ENCODE data around the gene ITGA2. TPM values are rescaled to one million over a fixed set of nuclear protein-coding genes. Genes with fewer than 3 reads are reported as not detected.

Gene ITGA2
- total RNA-seq, 4 donors from 2014 or later, result 1.5 to 10.1 (median 8.7) TPM

DNA sequence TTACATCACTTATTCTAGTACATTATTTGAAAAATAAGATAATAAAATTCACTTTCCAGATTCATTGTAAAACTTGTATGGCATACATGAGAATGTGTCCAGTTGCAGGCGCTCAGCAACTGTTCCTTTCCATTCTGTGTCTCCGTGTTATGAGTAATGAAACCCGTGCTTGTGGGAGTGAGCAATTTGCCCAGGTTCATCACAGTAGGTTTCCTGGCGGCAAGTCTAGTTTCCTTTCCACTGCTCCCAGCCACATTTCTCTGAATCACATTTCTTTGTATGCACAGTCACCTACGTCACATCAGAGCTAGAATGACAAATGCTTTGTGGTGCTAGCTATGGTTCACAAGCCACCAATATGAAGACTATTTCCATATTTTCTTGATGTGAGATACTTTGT lies 80.5 kb downstream of the ITGA2 start:
- H3K27me3 ChIP-seq, result no peaks in the 10 kb centered on the region
- DNase-seq, result no peak
- H3K4me1 ChIP-seq, result no peaks in the 10 kb centered on the region
- H3K27ac ChIP-seq, result no peak overlapping the region
- no peak overlapping the region for H3K4me3 ChIP-seq
- no peak for TF ChIP-seq EP300 (IDR thresholded peaks at IDR 0.05; ENCODE audit: low read depth)
- TF ChIP-seq, protein P1, sequence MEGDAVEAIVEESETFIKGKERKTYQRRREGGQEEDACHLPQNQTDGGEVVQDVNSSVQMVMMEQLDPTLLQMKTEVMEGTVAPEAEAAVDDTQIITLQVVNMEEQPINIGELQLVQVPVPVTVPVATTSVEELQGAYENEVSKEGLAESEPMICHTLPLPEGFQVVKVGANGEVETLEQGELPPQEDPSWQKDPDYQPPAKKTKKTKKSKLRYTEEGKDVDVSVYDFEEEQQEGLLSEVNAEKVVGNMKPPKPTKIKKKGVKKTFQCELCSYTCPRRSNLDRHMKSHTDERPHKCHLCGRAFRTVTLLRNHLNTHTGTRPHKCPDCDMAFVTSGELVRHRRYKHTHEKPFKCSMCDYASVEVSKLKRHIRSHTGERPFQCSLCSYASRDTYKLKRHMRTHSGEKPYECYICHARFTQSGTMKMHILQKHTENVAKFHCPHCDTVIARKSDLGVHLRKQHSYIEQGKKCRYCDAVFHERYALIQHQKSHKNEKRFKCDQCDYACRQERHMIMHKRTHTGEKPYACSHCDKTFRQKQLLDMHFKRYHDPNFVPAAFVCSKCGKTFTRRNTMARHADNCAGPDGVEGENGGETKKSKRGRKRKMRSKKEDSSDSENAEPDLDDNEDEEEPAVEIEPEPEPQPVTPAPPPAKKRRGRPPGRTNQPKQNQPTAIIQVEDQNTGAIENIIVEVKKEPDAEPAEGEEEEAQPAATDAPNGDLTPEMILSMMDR (IDR thresholded peaks at IDR 0.05), result no peak
- no peak for TF ChIP-seq POLR2AphosphoS5 (IDR thresholded peaks at IDR 0.05)
- no peak for TF ChIP-seq POLR2A (IDR thresholded peaks at IDR 0.05)
- 82 to 86% methylated on average over 5 of the region's 5 CpGs for WGBS, 2 donors (ENCODE audit: low coverage in 1 of 2)
- in situ Hi-C loops (cut with MboI; ENCODE audit: low pct_ligation_motif_present in 1 of 4, low pct_unique_long_range_greater_than_20kb in 1 of 4, low sequenced_read_pairs in 3 of 4), result no loop called here
- H3K9me3 ChIP-seq, result no peaks in the 10 kb centered on the region
- intact Hi-C loops (cut with DNase I; ENCODE audit: low total_unique reads), result no loop called here
- H3K36me3 ChIP-seq, result peaks cover 0 to 13% (median 0%) of the 10 kb centered on the region in 4 donors

DNA sequence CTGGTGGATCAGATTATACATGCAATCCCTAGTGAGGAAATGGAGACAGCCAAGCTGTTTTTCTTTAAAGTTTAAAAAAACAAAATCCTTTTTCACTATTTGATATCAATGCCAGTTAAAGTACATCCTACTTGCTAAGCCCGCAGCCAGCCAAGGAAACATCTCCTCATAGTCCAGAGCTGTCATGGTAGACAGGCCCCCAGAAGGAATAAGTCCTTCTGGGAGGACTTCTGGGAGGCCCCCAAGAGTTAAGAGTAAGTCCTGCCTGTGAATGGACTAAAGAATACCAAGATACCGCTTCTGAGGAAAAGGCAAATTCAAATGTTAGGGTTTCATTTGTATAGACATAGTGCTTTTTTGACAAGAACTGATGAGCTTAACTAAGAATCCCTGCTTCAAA lies 82.1 kb downstream of the ITGA2 start:
- in situ Hi-C loops (cut with MboI; ENCODE audit: low pct_ligation_motif_present in 1 of 4, low pct_unique_long_range_greater_than_20kb in 1 of 4, low sequenced_read_pairs in 3 of 4), result no loop called here
- intact Hi-C loops (cut with DNase I; ENCODE audit: low total_unique reads), result no loop called here
- 88 to 100% methylated on average over 2 of the region's 2 CpGs for WGBS, 2 donors (ENCODE audit: low coverage in 1 of 2)
- no peak overlapping the region for H3K27ac ChIP-seq
- no peak for TF ChIP-seq EP300 (IDR thresholded peaks at IDR 0.05; ENCODE audit: low read depth)
- TF ChIP-seq, protein P1 (IDR thresholded peaks at IDR 0.05), result no peak
- TF ChIP-seq POLR2A (IDR thresholded peaks at IDR 0.05), result no peak
- no peak for TF ChIP-seq POLR2AphosphoS5 (IDR thresholded peaks at IDR 0.05)
- H3K36me3 ChIP-seq, result peaks cover 0 to 13% (median 0%) of the 10 kb centered on the region in 4 donors
- no peaks in the 10 kb centered on the region for H3K27me3 ChIP-seq
- no peak overlapping the region for H3K4me3 ChIP-seq
- no peak for DNase-seq
- H3K9me3 ChIP-seq, result no peaks in the 10 kb centered on the region
- H3K4me1 ChIP-seq, result no peaks in the 10 kb centered on the region

DNA sequence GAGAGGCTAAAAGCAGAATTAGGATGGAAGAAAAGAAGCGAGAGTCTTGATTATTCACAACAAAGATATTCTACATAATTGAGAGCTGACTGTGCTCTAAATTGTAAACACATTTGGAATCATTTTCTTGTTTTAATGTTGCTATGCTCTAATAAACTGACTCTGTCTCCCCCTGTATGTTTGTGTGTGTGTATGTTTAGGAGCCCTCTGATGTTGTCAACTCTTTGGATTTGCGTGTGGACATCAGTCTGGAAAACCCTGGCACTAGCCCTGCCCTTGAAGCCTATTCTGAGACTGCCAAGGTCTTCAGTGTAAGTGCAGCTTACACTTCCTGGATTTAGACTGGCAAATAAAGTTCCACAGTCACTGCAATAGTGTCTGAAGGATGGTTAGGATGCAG lies 82.6 kb downstream of the ITGA2 start:
- Histone ChIP-seq H3K4me3 (no peak overlapping the region), H3K9me3 (no peaks in the 10 kb centered on the region), H3K27ac (no peak overlapping the region), H3K4me1 (no peaks in the 10 kb centered on the region), H3K36me3 (peaks cover 0 to 13% (median 0%) of the 10 kb centered on the region in 4 donors), H3K27me3 (no peaks in the 10 kb centered on the region)
- TF ChIP-seq, protein P1 (IDR thresholded peaks at IDR 0.05), result no peak
- TF ChIP-seq POLR2A (IDR thresholded peaks at IDR 0.05) (no peak), POLR2AphosphoS5 (IDR thresholded peaks at IDR 0.05) (no peak), EP300 (IDR thresholded peaks at IDR 0.05; ENCODE audit: low read depth) (no peak)
- intact Hi-C loops (cut with DNase I; ENCODE audit: low total_unique reads) (no loop called here), in situ Hi-C loops (cut with MboI; ENCODE audit: low pct_ligation_motif_present in 1 of 4, low pct_unique_long_range_greater_than_20kb in 1 of 4, low sequenced_read_pairs in 3 of 4) (no loop called here)
- 67 to 78% methylated on average over 1 to 2 of the region's 2 CpGs for WGBS, 2 donors (ENCODE audit: low coverage in 1 of 2)
- no peak for DNase-seq

DNA sequence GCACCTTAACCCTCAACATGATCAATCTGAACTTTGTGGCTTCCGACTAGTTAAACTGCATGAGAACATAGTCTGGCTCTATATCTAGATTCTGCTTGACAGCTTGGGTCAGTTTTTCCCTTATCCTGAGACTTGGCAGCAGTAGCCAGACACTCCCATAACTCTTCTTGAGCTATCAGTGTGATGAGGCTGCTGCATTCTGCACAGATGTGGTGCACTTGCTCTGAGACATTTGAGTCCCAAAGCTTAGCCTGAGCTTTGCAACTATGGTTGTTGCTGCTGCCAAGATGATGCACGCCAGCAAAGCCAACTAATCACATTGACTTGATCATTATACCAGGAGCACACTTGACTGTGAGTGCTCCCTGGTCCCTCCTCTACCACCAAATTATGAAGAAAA lies 84.2 kb downstream of the ITGA2 start:
- TF ChIP-seq POLR2AphosphoS5 (IDR thresholded peaks at IDR 0.05) (no peak), EP300 (IDR thresholded peaks at IDR 0.05; ENCODE audit: low read depth) (no peak), POLR2A (IDR thresholded peaks at IDR 0.05) (no peak)
- TF ChIP-seq, protein P1 (IDR thresholded peaks at IDR 0.05), result no peak
- H3K27me3 ChIP-seq, result no peaks in the 10 kb centered on the region
- H3K4me1 ChIP-seq, result no peaks in the 10 kb centered on the region
- no peak overlapping the region for H3K27ac ChIP-seq
- H3K36me3 ChIP-seq, result peaks cover 0 to 13% (median 0%) of the 10 kb centered on the region in 4 donors
- 67 to 84% methylated on average over 1 to 2 of the region's 2 CpGs for WGBS, 2 donors (ENCODE audit: low coverage in 1 of 2)
- in situ Hi-C loops (cut with MboI; ENCODE audit: low pct_ligation_motif_present in 1 of 4, low pct_unique_long_range_greater_than_20kb in 1 of 4, low sequenced_read_pairs in 3 of 4) (no loop called here), intact Hi-C loops (cut with DNase I; ENCODE audit: low total_unique reads) (no loop called here)
- no peaks in the 10 kb centered on the region for H3K9me3 ChIP-seq
- DNase-seq, result no peak
- no peak overlapping the region for H3K4me3 ChIP-seq
